OCI-LY1 (cell line): ENCODE results near the gene SIVA1.

ENCODE experiments used
- EZH2 ChIP-seq: fragments of 200-600 bp; sonication (generic), shearing (Covaris generic); IDR thresholded peaks from 2 replicates; pipeline ENCODE4 v1.8.0; 2017; ENCODE audit warnings: borderline replicate concordance, mixed run types, mild to moderate bottlenecking, antibody characterized with exemption, low read length, moderate library complexity, mixed read lengths
- TF ChIP-seq, protein P1 (sequence below): fragments of 200-600 bp; sonication (generic), shearing (Covaris generic); IDR thresholded peaks from 2 replicates; pipeline ENCODE4 v1.5.1; 2017; ENCODE audit warnings: mild to moderate bottlenecking, antibody characterized with exemption, low read length, moderate library complexity, mixed read lengths

DNA sequence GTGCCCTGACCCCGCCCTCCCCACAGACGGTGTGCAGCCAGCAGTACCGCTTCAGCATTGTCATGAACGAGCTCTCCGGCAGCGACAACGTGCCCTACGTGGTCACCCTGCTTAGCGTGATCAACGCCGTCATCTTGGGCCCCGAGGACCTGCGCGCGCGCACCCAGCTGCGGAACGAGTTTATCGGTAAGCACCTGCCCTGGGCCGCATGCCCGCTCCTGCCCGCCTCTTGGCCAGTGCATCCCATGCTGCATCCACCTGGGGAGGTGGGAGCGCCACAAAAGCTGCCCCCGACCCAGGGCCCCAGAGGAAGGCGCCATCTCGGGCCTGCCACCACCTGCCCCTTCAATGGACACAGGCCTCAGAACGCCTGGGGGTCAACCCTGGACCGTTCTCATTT lies 49.7 kb upstream of the SIVA1 start:
- TF ChIP-seq, protein P1, sequence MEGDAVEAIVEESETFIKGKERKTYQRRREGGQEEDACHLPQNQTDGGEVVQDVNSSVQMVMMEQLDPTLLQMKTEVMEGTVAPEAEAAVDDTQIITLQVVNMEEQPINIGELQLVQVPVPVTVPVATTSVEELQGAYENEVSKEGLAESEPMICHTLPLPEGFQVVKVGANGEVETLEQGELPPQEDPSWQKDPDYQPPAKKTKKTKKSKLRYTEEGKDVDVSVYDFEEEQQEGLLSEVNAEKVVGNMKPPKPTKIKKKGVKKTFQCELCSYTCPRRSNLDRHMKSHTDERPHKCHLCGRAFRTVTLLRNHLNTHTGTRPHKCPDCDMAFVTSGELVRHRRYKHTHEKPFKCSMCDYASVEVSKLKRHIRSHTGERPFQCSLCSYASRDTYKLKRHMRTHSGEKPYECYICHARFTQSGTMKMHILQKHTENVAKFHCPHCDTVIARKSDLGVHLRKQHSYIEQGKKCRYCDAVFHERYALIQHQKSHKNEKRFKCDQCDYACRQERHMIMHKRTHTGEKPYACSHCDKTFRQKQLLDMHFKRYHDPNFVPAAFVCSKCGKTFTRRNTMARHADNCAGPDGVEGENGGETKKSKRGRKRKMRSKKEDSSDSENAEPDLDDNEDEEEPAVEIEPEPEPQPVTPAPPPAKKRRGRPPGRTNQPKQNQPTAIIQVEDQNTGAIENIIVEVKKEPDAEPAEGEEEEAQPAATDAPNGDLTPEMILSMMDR = no peak
- no peak for TF ChIP-seq EZH2
